Measurements from ENCODE around the gene CACNA1G. TPM values are rescaled to one million over a fixed set of nuclear protein-coding genes. Genes with fewer than 3 reads are reported as not detected.

Gene CACNA1G
- total RNA-seq, 1 donor from 2014 or later: 1.6 TPM

GRCh38 chr17:50657627-50658026, 97.1 kb downstream of the CACNA1G start:
- H3F3A ChIP-seq (ENCODE audit: low read depth): no peaks in the 10 kb centered on the region
- no peak overlapping the region for H3K27ac Mint-ChIP-seq
- no peaks in the 10 kb centered on the region for H4K20me1 ChIP-seq (ENCODE audit: low read depth)
- TF ChIP-seq EZH2 (IDR thresholded peaks at IDR 0.05): no peak
- H3K4me1 Mint-ChIP-seq: peaks cover 14% of the 10 kb centered on the region
- no peak overlapping the region for H3K9ac ChIP-seq
- peaks cover 7% of the 10 kb centered on the region for H3K27me3 Mint-ChIP-seq (ENCODE audit: insufficient read depth, low read depth)
- H3K9me3 Mint-ChIP-seq: no peaks in the 10 kb centered on the region
- no peak overlapping the region for H3K4me3 ChIP-seq
- H3K79me2 ChIP-seq (ENCODE audit: low read depth): no peaks in the 10 kb centered on the region
- no peaks in the 10 kb centered on the region for H3K36me3 ChIP-seq
- no peaks in the 10 kb centered on the region for H3K9me3 ChIP-seq (ENCODE audit: low read depth)
- DNase-seq (ENCODE audit: low spot score): no peak
- no peak overlapping the region for H3K4me3 Mint-ChIP-seq
- H3K27ac ChIP-seq: no peak overlapping the region
- H3K4me1 ChIP-seq: peaks cover 3% of the 10 kb centered on the region
- H3K36me3 Mint-ChIP-seq: no peaks in the 10 kb centered on the region
- H3K4me2 ChIP-seq: no peak overlapping the region
- H2AFZ ChIP-seq (replicated peaks): no peak overlapping the region
- no peaks in the 10 kb centered on the region for H3K27me3 ChIP-seq

- H3K36me3 ChIP-seq: no peaks in the 10 kb centered on the region
- no peaks in the 10 kb centered on the region for H3F3A ChIP-seq (ENCODE audit: low read depth)
- H3K9me3 ChIP-seq (ENCODE audit: low read depth): no peaks in the 10 kb centered on the region
- H3K79me2 ChIP-seq (ENCODE audit: low read depth): no peaks in the 10 kb centered on the region
- no peak overlapping the region for H2AFZ ChIP-seq (replicated peaks)
- H4K20me1 ChIP-seq (ENCODE audit: low read depth): no peaks in the 10 kb centered on the region
- no peaks in the 10 kb centered on the region for H3K27me3 ChIP-seq
- TF ChIP-seq EZH2phosphoT487 (IDR thresholded peaks at IDR 0.05): no peak
- TF ChIP-seq CTCF (IDR thresholded peaks at IDR 0.05): no peak
- TF ChIP-seq EZH2 (IDR thresholded peaks at IDR 0.05): no peak
- H3K4me1 ChIP-seq: peaks cover 3% of the 10 kb centered on the region
- no peak overlapping the region for H3K4me2 ChIP-seq
- Mint-ChIP-seq H3K4me3 (no peak overlapping the region), H3K36me3 (no peaks in the 10 kb centered on the region), H3K27ac (no peak overlapping the region), H3K4me1 (peaks cover 19% of the 10 kb centered on the region), H3K9me3 (no peaks in the 10 kb centered on the region), H3K27me3 (ENCODE audit: insufficient read depth, low read depth) (peaks cover 7% of the 10 kb centered on the region)
- H3K4me3 ChIP-seq: no peak overlapping the region
- no peak for DNase-seq (ENCODE audit: low spot score)
- no peak overlapping the region for H3K27ac ChIP-seq
- no peak overlapping the region for H3K9ac ChIP-seq
Measured at GRCh38 chr17:50658616-50659015, 98.1 kb downstream of the CACNA1G start.

- no peaks in the 10 kb centered on the region for H3K79me2 ChIP-seq (ENCODE audit: low read depth)
- Mint-ChIP-seq H3K4me3 (no peak overlapping the region), H3K9me3 (no peaks in the 10 kb centered on the region), H3K36me3 (no peaks in the 10 kb centered on the region), H3K4me1 (peaks cover 19% of the 10 kb centered on the region), H3K27ac (no peak overlapping the region), H3K27me3 (ENCODE audit: insufficient read depth, low read depth) (peaks cover 7% of the 10 kb centered on the region)
- no peak overlapping the region for H3K27ac ChIP-seq
- no peak overlapping the region for H3K4me3 ChIP-seq
- H3K9me3 ChIP-seq (ENCODE audit: low read depth): no peaks in the 10 kb centered on the region
- no peak overlapping the region for H3K9ac ChIP-seq
- H3K4me2 ChIP-seq: no peak overlapping the region
- TF ChIP-seq EZH2phosphoT487 (IDR thresholded peaks at IDR 0.05) (no peak), CTCF (IDR thresholded peaks at IDR 0.05) (no peak), EZH2 (IDR thresholded peaks at IDR 0.05) (no peak)
- H3K4me1 ChIP-seq: peaks cover 3% of the 10 kb centered on the region
- H3K36me3 ChIP-seq: no peaks in the 10 kb centered on the region
- no peaks in the 10 kb centered on the region for H3F3A ChIP-seq (ENCODE audit: low read depth)
- no peak overlapping the region for H2AFZ ChIP-seq (replicated peaks)
- H4K20me1 ChIP-seq (ENCODE audit: low read depth): no peaks in the 10 kb centered on the region
- H3K27me3 ChIP-seq: no peaks in the 10 kb centered on the region
- DNase-seq (ENCODE audit: low spot score): no peak
Measured at GRCh38 chr17:50659179-50659578, 98.7 kb downstream of the CACNA1G start.

- H3F3A ChIP-seq (ENCODE audit: low read depth): no peaks in the 10 kb centered on the region
- TF ChIP-seq CTCF (IDR thresholded peaks at IDR 0.05): no peak
- TF ChIP-seq EZH2 (IDR thresholded peaks at IDR 0.05): no peak
- TF ChIP-seq EZH2phosphoT487 (IDR thresholded peaks at IDR 0.05): no peak
- no peaks in the 10 kb centered on the region for H3K27me3 ChIP-seq
- no peaks in the 10 kb centered on the region for H3K36me3 Mint-ChIP-seq
- no peak overlapping the region for H3K4me3 ChIP-seq
- H3K27ac ChIP-seq: no peak overlapping the region
- H3K4me1 ChIP-seq: peaks cover 3% of the 10 kb centered on the region
- H2AFZ ChIP-seq (replicated peaks): no peak overlapping the region
- no peaks in the 10 kb centered on the region for H3K9me3 Mint-ChIP-seq
- no peaks in the 10 kb centered on the region for H3K36me3 ChIP-seq
- no peak for DNase-seq (ENCODE audit: low spot score)
- H4K20me1 ChIP-seq (ENCODE audit: low read depth): no peaks in the 10 kb centered on the region
- H3K79me2 ChIP-seq (ENCODE audit: low read depth): no peaks in the 10 kb centered on the region
- H3K27me3 Mint-ChIP-seq (ENCODE audit: insufficient read depth, low read depth): peaks cover 7% of the 10 kb centered on the region
- H3K4me3 Mint-ChIP-seq: no peak overlapping the region
- H3K4me1 Mint-ChIP-seq: peaks cover 19% of the 10 kb centered on the region
- no peak overlapping the region for H3K4me2 ChIP-seq
- H3K9me3 ChIP-seq (ENCODE audit: low read depth): no peaks in the 10 kb centered on the region
- H3K9ac ChIP-seq: no peak overlapping the region
- peak overlapping the region; percentile 50 for H3K27ac Mint-ChIP-seq
Measured at GRCh38 chr17:50660042-50660886, 99.7 kb downstream of the CACNA1G start.
